H1 (cell line): ENCODE measurements around the gene PDZRN3.

Experiments used
- CHD2 ChIP-seq: IDR thresholded peaks from 2 replicates; pipeline ENCODE4 v1.6.1; 2012; ENCODE audit warnings: low read length, improper control_type of control experiment
- EGR1 ChIP-seq: IDR thresholded peaks from 2 replicates; pipeline ENCODE4 v1.6.1; 2011; ENCODE audit warnings: low read depth, low read length, borderline replicate concordance
- EZH2 ChIP-seq: fragments of 200-600 bp; sonication (generic); IDR thresholded peaks from 2 replicates; pipeline ENCODE4 v1.7.1; 2012; ENCODE audit warnings: low read depth, mild to moderate bottlenecking, moderate library complexity, low read length, inconsistent platforms; ENCODE audit not compliant: severe bottlenecking
- JUN ChIP-seq: IDR thresholded peaks from 2 replicates; pipeline ENCODE4 v1.6.1; 2011; ENCODE audit warnings: low read depth, mild to moderate bottlenecking, improper control_type of control experiment, low read length
- POLR2A ChIP-seq, 2 experiments: IDR thresholded peaks; 1 replicate in 1 of 2; 2 replicates in 1 of 2; pipeline ENCODE4 v1.6.1; 2011; ENCODE audit warnings: low read depth in 2 of 2, low read length in 2 of 2, mild to moderate bottlenecking in 2 of 2; ENCODE audit errors: control extremely low read depth in 1 of 2
- POLR2AphosphoS5 ChIP-seq: IDR thresholded peaks from 2 replicates; pipeline ENCODE4 v1.6.1; 2011; ENCODE audit warnings: low read depth, low read length
- SP2 ChIP-seq: IDR thresholded peaks from 2 replicates; pipeline ENCODE4 v1.6.1; 2012; ENCODE audit warnings: mild to moderate bottlenecking, low read length, inconsistent platforms
- TAF1 ChIP-seq: IDR thresholded peaks from 2 replicates; pipeline ENCODE4 v1.6.1; 2011; ENCODE audit warnings: mild to moderate bottlenecking, low read depth, low read length
- TF ChIP-seq, protein P1 (sequence below), 3 experiments: IDR thresholded peaks; 1 replicate in 2 of 3; 2 replicates in 1 of 3; pipeline versions ENCODE4 v1.5.1 to v1.6.1; 2011; ENCODE audit warnings: low read length in 3 of 3, mild to moderate bottlenecking in 3 of 3, inconsistent platforms in 2 of 3, low read depth in 1 of 3, moderate library complexity in 1 of 3; ENCODE audit not compliant: insufficient read depth in 1 of 3; ENCODE audit errors: control extremely low read depth in 1 of 3

DNA sequence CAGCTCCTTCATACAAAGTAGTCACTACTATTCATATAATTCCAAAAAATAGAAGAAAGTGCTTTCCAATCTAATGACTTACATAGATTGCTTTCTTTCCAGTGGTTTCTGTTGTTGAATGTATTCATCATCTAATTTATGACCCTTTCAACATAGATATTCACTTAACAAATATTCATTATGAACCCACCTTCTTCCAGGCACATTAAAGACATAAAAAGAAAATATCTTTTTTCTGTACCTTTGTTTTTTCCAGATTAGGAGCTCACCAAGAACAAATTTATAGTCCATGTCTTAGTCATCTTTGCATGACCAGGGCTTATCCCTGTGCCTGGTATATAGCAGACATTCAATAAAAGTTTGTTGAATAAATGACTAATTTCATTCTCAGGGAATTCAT lies 32.4 kb upstream of the PDZRN3 start:
- TF ChIP-seq SP2 (no peak), TAF1 (no peak), POLR2A (IDR thresholded peaks at IDR 0.05; ENCODE audit: control extremely low read depth in 1 of 2, low read depth in 2 of 2, low read length in 2 of 2) (no peak), EGR1 (no peak), EZH2 (no peak), CHD2 (no peak), POLR2AphosphoS5 (no peak), JUN (no peak)
- TF ChIP-seq, protein P1, sequence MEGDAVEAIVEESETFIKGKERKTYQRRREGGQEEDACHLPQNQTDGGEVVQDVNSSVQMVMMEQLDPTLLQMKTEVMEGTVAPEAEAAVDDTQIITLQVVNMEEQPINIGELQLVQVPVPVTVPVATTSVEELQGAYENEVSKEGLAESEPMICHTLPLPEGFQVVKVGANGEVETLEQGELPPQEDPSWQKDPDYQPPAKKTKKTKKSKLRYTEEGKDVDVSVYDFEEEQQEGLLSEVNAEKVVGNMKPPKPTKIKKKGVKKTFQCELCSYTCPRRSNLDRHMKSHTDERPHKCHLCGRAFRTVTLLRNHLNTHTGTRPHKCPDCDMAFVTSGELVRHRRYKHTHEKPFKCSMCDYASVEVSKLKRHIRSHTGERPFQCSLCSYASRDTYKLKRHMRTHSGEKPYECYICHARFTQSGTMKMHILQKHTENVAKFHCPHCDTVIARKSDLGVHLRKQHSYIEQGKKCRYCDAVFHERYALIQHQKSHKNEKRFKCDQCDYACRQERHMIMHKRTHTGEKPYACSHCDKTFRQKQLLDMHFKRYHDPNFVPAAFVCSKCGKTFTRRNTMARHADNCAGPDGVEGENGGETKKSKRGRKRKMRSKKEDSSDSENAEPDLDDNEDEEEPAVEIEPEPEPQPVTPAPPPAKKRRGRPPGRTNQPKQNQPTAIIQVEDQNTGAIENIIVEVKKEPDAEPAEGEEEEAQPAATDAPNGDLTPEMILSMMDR (IDR thresholded peaks at IDR 0.05; ENCODE audit: control extremely low read depth in 1 of 3, insufficient read depth in 1 of 3, low read depth in 1 of 3, low read length in 3 of 3), result no peak
